Measurements from ENCODE around the gene IQSEC2. TPM values are rescaled to one million over a fixed set of nuclear protein-coding genes. Genes with fewer than 3 reads are reported as not detected.

IQSEC2 gene
- total and polyA plus RNA-seq, 2 of the 8 experiments (the other 6 are each of a cell fraction or from before 2014, with no cell fraction given): 6.1 to 54.9 TPM

GRCh38 chrX:53261355-53261972, 19.9 kb downstream of the IQSEC2 start:
- DNase-seq (ENCODE audit: low read depth in 1 of 2, low spot score in 2 of 2): no peak
- no peak overlapping the region for H4K5ac ChIP-seq (ENCODE audit: insufficient read length, low read depth, low read length)
- no peak for FAIRE-seq
- H4K20me1 ChIP-seq (replicated peaks in 1 of 2; ENCODE audit: control insufficient read depth in 1 of 2, insufficient read depth in 2 of 2, low read length in 2 of 2): peaks cover 0 to 1% of the 10 kb centered on the region in 2 experiments
- no peak overlapping the region for H2BK12ac ChIP-seq (ENCODE audit: low read depth, low read length)
- H2BK20ac ChIP-seq (ENCODE audit: low read length): no peak overlapping the region
- H3K4me2 ChIP-seq (ENCODE audit: insufficient read depth in 1 of 2, low read depth in 2 of 2, low read length in 2 of 2): no peak overlapping the region
- H3K23ac ChIP-seq (ENCODE audit: insufficient read length): no peak overlapping the region
- H4K91ac ChIP-seq (replicated peaks; ENCODE audit: insufficient read length, low read length): no peak overlapping the region
- ChIA-PET POLR2A (ENCODE audit: partially characterized antibody) (no interaction called here), CTCF (ENCODE audit: partially characterized antibody) (no interaction called here)
- H3K36me3 ChIP-seq (ENCODE audit: control insufficient read depth in 2 of 4, insufficient read depth in 4 of 4, low read length in 3 of 4): no peaks in the 10 kb centered on the region
- 82% methylated on average over 6 of the region's 7 CpGs; no CpG with 5 or more reads in 1 of the 2 experiments for WGBS, 2 experiments (ENCODE audit: extremely low coverage in 1 of 2, insufficient coverage in 1 of 2, insufficient read length in 1 of 2, insufficient replicate concordance in 2 of 2, low coverage in 1 of 2, low lambda C conversion rate in 2 of 2, missing lambda C conversion rate in 1 of 2)
- no peak overlapping the region for H3K9ac ChIP-seq (replicated peaks in 1 of 4; ENCODE audit: extremely low read depth in 1 of 4, low read depth in 3 of 4, low read length in 3 of 4)
- no peak overlapping the region for H4K8ac ChIP-seq (ENCODE audit: extremely low read depth, insufficient read depth, low read length)
- no peak overlapping the region for H3K4me3 ChIP-seq (ENCODE audit: extremely low read depth in 1 of 4, insufficient read depth in 2 of 4, low read depth in 3 of 4, low read length in 4 of 4)
- no peaks in the 10 kb centered on the region for H3K79me2 ChIP-seq (ENCODE audit: control insufficient read depth in 1 of 2, insufficient read depth in 2 of 2, low read length in 2 of 2)
- no peak overlapping the region for H2BK5ac ChIP-seq (ENCODE audit: low read depth, low read length)
- no peak overlapping the region for H3K4ac ChIP-seq (replicated peaks; ENCODE audit: insufficient read length, low read depth, low read length)
- no peaks in the 10 kb centered on the region for H3K23me2 ChIP-seq (ENCODE audit: low read depth, low read length)
- no peak overlapping the region for H2BK15ac ChIP-seq (ENCODE audit: low read length)
- no peaks in the 10 kb centered on the region for H3K9me3 ChIP-seq (ENCODE audit: insufficient read depth in 2 of 2, low read depth in 1 of 2, low read length in 1 of 2)
- H3K18ac ChIP-seq (ENCODE audit: extremely low read depth, low read length): no peak overlapping the region
- H3K14ac ChIP-seq (ENCODE audit: insufficient read length): no peak overlapping the region
- no peak overlapping the region for H3K27ac ChIP-seq (ENCODE audit: low read depth, low read length)
- peaks cover 0 to 5% (median 4%) of the 10 kb centered on the region in 4 experiments; a peak in 5 of 7 replicates for H3K4me1 ChIP-seq (replicated peaks in 1 of 4; ENCODE audit: control insufficient read depth in 3 of 4, insufficient read depth in 4 of 4, low read length in 3 of 4)
- no peak overlapping the region for H2AFZ ChIP-seq (ENCODE audit: low read length)
- H3K56ac ChIP-seq (replicated peaks; ENCODE audit: insufficient read length, low read depth, low read length): no peak overlapping the region
- no peak overlapping the region for H2AK5ac ChIP-seq (ENCODE audit: low read depth, low read length)
- H3K79me1 ChIP-seq (ENCODE audit: low read depth, low read length): no peaks in the 10 kb centered on the region; the same call in 1 of the 2 replicates
- no peak overlapping the region for H2BK120ac ChIP-seq (replicated peaks; ENCODE audit: low read depth, low read length)
- H3K27me3 ChIP-seq (replicated peaks in 1 of 4; ENCODE audit: control insufficient read depth in 3 of 4, extremely low read depth in 1 of 4, insufficient read depth in 3 of 4, low read length in 3 of 4): no peaks in the 10 kb centered on the region
- TF ChIP-seq RBBP5 (IDR thresholded peaks at IDR 0.05; ENCODE audit: borderline replicate concordance, low read depth, low read length) (no peak), KDM4A (IDR thresholded peaks at IDR 0.05; ENCODE audit: low read depth, low read length, severe bottlenecking) (no peak), MAX (IDR thresholded peaks at IDR 0.05) (no peak), CBX5 (IDR thresholded peaks at IDR 0.05; ENCODE audit: low read depth, low read length) (no peak), TCF12 (IDR thresholded peaks at IDR 0.05; ENCODE audit: low read depth, low read length) (no peak), ZNF274 (IDR thresholded peaks at IDR 0.05; ENCODE audit: borderline replicate concordance, extremely low read depth, low read length) (no peak), TAF7 (optimal IDR thresholded peaks at IDR 0.05; ENCODE audit: borderline replicate concordance, low read depth, low read length) (no peak), FOSL1 (IDR thresholded peaks at IDR 0.05; ENCODE audit: insufficient read depth, low read depth, low read length) (no peak), POU5F1 (IDR thresholded peaks at IDR 0.05; ENCODE audit: low read depth, low read length) (no peak), HDAC2 (IDR thresholded peaks at IDR 0.05; ENCODE audit: borderline replicate concordance in 1 of 2, low read depth in 2 of 2, low read length in 2 of 2) (no peak), HDAC6 (IDR thresholded peaks at IDR 0.05; ENCODE audit: low read depth, low read length) (no peak), MAFK (IDR thresholded peaks at IDR 0.05; ENCODE audit: low read depth, low read length) (no peak), SIN3A (conservative IDR thresholded peaks at IDR 0.05 in 1 of 2, IDR thresholded peaks at IDR 0.05 in 1 of 2; ENCODE audit: low read depth in 1 of 2, low read length in 2 of 2) (no peak)

All from H1 (cell line).